Mesodermal cell (in vitro differentiated cells): Measurements from ENCODE around the gene TRIM65.
"Not testable (repeated sequence)": the region's sequence is repeated elsewhere in the genome, so short reads cannot be mapped to it uniquely, and the experiment has no call there.

Experiments used
- H3K27ac ChIP-seq: 2 replicates; pipeline ENCODE4 v1.7.0; 2013; ENCODE audit warnings: mild to moderate bottlenecking, low read depth, low read length, moderate library complexity; ENCODE audit not compliant: severe bottlenecking
- H3K36me3 ChIP-seq: 2 replicates; pipeline ENCODE4 v1.7.1; 2013; ENCODE audit warnings: mild to moderate bottlenecking, low read length, moderate library complexity; ENCODE audit not compliant: control insufficient read depth, insufficient read depth
- H3K4me1 ChIP-seq: one replicate; pipeline ENCODE4 v1.7.1; 2013; ENCODE audit warnings: mild to moderate bottlenecking, low read length; ENCODE audit not compliant: insufficient read depth, control insufficient read depth, poor library complexity, severe bottlenecking
- H3K4me3 ChIP-seq: 2 replicates; pipeline ENCODE4 v1.7.0; 2013; ENCODE audit warnings: low read length, control low read depth, mild to moderate bottlenecking; ENCODE audit not compliant: insufficient read depth, poor library complexity, severe bottlenecking; ENCODE audit errors: extremely low read depth
- H3K9me3 ChIP-seq: 2 replicates; pipeline ENCODE4 v1.7.1; 2013; ENCODE audit warnings: mild to moderate bottlenecking, low read length, moderate library complexity; ENCODE audit not compliant: control insufficient read depth
- WGBS, 2 experiments: methylation state at CpG; one replicate each; pipeline ENCODE4 v1.1.5; 2013; ENCODE audit warnings: missing lambda C conversion rate in 2 of 2; ENCODE audit not compliant: insufficient coverage in 2 of 2; 5-methylcytosine and 5-hydroxymethylcytosine counted together

The TRIM65 gene

DNA sequence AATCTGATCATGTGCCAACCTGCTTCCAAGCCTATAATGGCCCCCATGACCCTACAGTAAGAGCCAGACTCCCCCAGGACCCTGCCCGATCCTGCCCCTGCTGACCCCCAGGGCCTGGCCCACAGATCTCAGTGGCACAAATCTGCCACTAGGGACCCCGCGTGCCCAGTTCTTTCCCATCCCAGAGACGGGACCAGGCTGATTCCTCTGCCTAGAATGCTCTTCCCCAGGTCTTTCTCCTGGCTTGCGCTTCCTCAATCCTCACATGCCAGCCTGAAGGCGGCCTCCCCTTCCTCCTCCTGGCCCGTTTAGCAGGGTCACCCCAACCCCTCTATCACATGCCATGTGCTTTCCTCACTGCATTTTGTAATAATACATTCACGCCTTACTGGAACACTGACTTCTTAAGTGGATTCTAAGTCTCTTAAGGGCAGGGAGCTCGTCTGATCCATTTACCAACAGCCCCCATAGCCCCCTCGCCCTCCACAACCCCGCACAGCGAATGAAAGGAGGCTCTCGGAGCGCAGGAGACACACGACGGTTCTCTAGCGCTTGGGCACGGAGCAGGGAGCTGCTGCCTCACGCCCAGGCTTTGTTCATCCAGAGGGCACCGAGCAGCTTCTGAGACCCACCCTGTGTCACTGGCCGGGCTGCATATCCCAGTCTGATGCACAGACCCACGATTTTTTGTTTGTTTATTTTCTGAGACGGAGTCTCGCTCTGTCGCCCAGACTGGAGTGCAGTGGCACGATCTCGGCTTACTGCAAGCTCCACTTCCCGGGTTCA, 1.2 kb downstream of the TRIM65 start:
- H3K36me3 ChIP-seq = peaks cover 54% of the 10 kb centered on the region
- H3K9me3 ChIP-seq = no peaks in the 10 kb centered on the region
- no peak overlapping the region for H3K27ac ChIP-seq
- peaks cover 9% of the 10 kb centered on the region for H3K4me1 ChIP-seq
- H3K4me3 ChIP-seq = peak overlapping the region; percentile 58
- 29 to 34% methylated on average over 25 to 26 of the region's 28 CpGs for WGBS, 2 experiments

DNA sequence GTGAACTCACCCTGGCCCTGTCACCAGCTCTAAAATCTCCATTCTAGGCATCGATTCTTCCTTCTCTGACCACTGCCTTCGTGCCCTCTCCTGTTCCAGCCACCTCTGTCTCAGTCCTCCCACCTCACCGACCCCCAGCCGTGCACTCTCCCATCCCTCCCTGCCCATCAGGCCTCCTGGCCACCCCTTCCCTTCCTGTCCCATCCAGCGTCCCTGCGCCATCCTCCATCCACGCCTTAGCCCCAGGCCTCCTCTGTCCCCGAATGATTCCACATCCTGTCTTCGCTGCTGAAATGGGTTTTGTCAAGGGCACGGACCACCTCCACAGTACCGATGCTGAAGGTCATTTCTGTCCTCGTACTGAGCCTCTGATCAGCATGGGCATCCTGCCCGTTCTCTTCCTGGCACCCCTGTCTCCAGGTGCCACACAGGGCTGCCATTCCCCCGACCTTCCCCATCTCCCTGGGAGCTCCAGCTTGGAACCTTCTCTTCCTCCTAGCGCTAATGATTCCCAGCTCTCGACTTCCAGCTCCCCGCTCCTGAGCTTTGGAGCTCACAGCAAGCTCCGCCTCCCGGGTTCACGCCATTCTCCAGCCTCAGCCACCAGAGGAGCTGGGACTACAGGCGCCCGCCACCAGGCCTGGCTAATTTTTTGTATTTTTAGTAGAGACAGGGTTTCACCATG, 2.6 kb downstream of the TRIM65 start:
- no peak overlapping the region for H3K27ac ChIP-seq
- no peaks in the 10 kb centered on the region for H3K9me3 ChIP-seq
- peaks cover 9% of the 10 kb centered on the region for H3K4me1 ChIP-seq
- peaks cover 49% of the 10 kb centered on the region for H3K36me3 ChIP-seq
- H3K4me3 ChIP-seq = no peak overlapping the region
- WGBS, 2 experiments = 86 to 98% methylated on average over 15 to 20 of the region's 22 CpGs

GRCh38 chr17:75893305-75894048, 3.3 kb downstream of the TRIM65 start:
- H3K27ac ChIP-seq = no peak overlapping the region
- no peak overlapping the region for H3K4me3 ChIP-seq
- H3K9me3 ChIP-seq = no peaks in the 10 kb centered on the region
- H3K4me1 ChIP-seq = peaks cover 9% of the 10 kb centered on the region
- peaks cover 43% of the 10 kb centered on the region for H3K36me3 ChIP-seq
- 96 to 97% methylated on average over 12 to 18 of the region's 18 CpGs for WGBS, 2 experiments

- Histone ChIP-seq H3K4me3 (no peak overlapping the region), H3K27ac (no peak overlapping the region), H3K36me3 (peaks cover 35% of the 10 kb centered on the region), H3K4me1 (peaks cover 9% of the 10 kb centered on the region), H3K9me3 (no peaks in the 10 kb centered on the region)
- 84 to 90% methylated on average over 14 to 16 of the region's 16 CpGs for WGBS, 2 experiments
These were observed 4.1 kb downstream of the TRIM65 start for GRCh38 chr17:75892556-75893224.

DNA sequence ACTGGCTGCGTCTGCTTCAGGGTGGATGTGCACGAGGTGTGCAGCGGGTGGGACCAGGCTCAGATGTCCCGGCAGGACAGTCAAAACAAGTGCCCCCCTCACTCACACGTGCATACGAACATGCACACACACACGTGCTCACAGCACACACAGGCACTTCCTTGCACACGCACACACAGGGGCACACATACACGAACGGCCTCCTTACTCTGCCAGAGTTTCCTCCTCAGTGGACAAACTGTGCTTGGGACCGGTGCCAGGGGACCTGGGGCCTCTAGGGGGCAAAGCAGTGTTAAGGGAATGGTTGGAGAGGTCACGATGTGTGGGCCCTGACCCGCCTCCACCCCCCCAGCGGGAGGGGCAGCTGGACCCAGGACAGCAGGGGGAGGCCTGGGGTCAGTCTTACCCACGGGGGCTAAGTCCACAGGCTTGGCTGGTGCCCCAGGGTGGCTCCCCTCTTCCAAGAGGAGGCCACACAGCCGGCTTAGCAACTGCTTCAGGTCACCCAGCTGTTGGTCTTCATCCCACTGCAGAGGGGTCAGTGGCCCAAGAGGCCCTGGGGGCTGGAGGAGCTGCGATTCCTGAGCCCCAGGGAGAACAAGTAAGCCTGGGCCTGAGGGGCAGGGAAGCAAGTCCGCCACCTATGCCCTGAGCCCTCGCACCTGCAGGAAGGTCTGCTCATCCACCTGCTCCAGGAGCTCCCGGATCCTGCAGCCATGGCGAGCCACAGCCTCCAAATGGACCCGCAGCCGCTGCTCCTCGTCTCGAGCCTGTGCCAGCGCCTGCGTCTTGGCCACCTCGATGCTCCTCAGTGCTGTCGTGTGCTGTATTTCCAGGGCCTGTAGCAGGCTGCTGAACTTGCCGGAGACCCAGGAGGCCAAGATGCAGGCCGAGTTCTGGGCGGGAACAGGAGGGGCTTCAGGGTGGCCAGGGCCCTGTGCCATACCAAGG, 4.9 kb downstream of the TRIM65 start:
- Histone ChIP-seq H3K9me3 (no peaks in the 10 kb centered on the region), H3K4me1 (peaks cover 5% of the 10 kb centered on the region), H3K4me3 (no peak overlapping the region), H3K27ac (no peak overlapping the region), H3K36me3 (peaks cover 35% of the 10 kb centered on the region)
- 92 to 94% methylated on average over 23 to 28 of the region's 32 CpGs for WGBS, 2 experiments

GRCh38 chr17:75891022-75891604, 5.6 kb downstream of the TRIM65 start:
- Histone ChIP-seq H3K9me3 (no peaks in the 10 kb centered on the region), H3K27ac (no peak overlapping the region), H3K36me3 (peaks cover 35% of the 10 kb centered on the region), H3K4me1 (peaks cover 5% of the 10 kb centered on the region), H3K4me3 (no peak overlapping the region)
- WGBS, 2 experiments = 97% methylated on average over 30 to 31 of the region's 31 CpGs

DNA sequence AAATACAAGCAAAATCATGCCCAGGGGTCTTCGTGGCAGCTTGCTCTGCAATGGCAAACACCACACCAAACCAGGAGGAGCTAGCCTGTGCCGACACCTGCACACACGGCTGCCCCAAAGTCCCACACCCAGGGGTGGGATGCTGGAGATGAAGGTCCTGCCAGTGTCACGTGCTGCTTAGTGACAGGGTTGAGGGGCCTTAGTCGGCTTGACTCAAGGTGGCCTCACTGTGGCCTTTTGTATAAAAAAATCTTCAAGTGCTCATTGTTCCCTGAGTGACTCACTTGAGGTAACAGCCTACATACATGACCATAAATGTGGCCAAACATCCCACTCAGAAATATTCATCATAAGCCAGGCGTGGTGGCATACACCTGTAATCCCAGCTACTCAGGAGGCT, 7.3 kb downstream of the TRIM65 start:
- WGBS, 2 experiments = 90 to 100% methylated on average over 4 of the region's 6 CpGs
- H3K36me3 ChIP-seq = peaks cover 35% of the 10 kb centered on the region
- no peak overlapping the region for H3K4me3 ChIP-seq
- H3K4me1 ChIP-seq = no peaks in the 10 kb centered on the region
- no peak overlapping the region for H3K27ac ChIP-seq
- no peaks in the 10 kb centered on the region for H3K9me3 ChIP-seq

- no peaks in the 10 kb centered on the region for H3K4me1 ChIP-seq
- WGBS, 2 experiments = 100% methylated on average over 1 to 2 of the region's 6 CpGs
- H3K9me3 ChIP-seq = no peaks in the 10 kb centered on the region
- no peak overlapping the region for H3K4me3 ChIP-seq
- no peak overlapping the region for H3K27ac ChIP-seq
- H3K36me3 ChIP-seq = peaks cover 35% of the 10 kb centered on the region
These were observed 8.3 kb downstream of the TRIM65 start for GRCh38 chr17:75888484-75888883.

GRCh38 chr17:75885860-75886259, 10.9 kb downstream of the TRIM65 start:
- peaks cover 12% of the 10 kb centered on the region for H3K36me3 ChIP-seq
- not testable (repeated sequence) for H3K27ac ChIP-seq, H3K4me1 ChIP-seq, H3K9me3 ChIP-seq, H3K4me3 ChIP-seq
- 93 to 94% methylated on average over 5 to 6 of the region's 9 CpGs for WGBS, 2 experiments
